Ovary (tissue), 3 donors: ENCODE results near the gene NUCB2.

Source experiments
- POLR2A ChIP-seq: fragments of 450-650 bp; IDR thresholded peaks from one replicate; pipeline ENCODE4 v1.6.1; 2017; ENCODE audit warnings: antibody characterized with exemption, mild to moderate bottlenecking, moderate library complexity
- TF ChIP-seq, protein P1 (sequence below), 3 donors: fragments of 450-650 bp in 2 of 3; fragments of 200-600 bp in 1 of 3; IDR thresholded peaks; one replicate each; pipeline versions ENCODE4 v1.5.1 to v1.8.0; 2016 to 2022; ENCODE audit warnings: antibody characterized with exemption in 3 of 3, mild to moderate bottlenecking in 1 of 3
- donor health status: DM: no; HTN: no; CAD: no.

DNA sequence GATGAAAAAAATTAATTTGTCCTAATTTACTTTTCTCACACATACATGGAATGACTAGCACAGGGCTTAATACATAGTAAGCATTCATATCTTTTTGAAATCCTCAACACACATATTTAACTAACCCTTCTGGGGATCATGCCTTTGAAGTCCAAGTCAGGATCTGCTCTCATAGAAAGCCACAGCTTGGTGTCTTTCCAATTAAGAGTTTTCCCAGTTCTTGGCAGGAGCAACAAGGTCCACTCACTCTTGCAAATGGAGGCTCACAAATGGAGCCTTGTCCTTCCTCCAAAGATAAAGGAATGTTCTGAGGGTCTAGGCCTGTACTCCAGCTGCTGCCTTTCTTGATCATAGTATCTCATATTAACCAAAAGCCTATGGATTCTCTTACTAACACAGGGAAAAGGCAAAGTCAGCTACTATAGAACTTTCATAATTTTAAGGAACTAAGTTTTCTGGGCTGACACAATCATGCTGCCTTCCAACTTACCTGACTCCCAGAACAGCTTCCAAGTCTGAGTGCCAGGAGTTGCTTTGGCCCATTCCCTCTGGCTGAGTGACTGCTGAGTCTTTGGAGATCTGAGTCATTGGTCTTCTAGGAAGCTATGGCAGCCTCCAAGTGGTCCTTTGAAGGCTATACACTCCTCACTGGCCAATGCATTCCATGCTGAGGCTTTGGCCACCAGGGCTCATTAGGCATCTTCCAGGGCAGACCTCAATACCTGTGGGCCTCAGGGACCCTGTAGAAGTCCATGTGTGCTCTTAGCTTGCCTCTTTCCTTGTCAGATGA is 25.8 kb upstream of the NUCB2 start:
- no peak for TF ChIP-seq POLR2A
- TF ChIP-seq, protein P1, sequence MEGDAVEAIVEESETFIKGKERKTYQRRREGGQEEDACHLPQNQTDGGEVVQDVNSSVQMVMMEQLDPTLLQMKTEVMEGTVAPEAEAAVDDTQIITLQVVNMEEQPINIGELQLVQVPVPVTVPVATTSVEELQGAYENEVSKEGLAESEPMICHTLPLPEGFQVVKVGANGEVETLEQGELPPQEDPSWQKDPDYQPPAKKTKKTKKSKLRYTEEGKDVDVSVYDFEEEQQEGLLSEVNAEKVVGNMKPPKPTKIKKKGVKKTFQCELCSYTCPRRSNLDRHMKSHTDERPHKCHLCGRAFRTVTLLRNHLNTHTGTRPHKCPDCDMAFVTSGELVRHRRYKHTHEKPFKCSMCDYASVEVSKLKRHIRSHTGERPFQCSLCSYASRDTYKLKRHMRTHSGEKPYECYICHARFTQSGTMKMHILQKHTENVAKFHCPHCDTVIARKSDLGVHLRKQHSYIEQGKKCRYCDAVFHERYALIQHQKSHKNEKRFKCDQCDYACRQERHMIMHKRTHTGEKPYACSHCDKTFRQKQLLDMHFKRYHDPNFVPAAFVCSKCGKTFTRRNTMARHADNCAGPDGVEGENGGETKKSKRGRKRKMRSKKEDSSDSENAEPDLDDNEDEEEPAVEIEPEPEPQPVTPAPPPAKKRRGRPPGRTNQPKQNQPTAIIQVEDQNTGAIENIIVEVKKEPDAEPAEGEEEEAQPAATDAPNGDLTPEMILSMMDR (IDR thresholded peaks at IDR 0.05), result no peak
